GM21576 (cell line): ENCODE measurements around the gene OSBPL5.

ENCODE experiments used
- ATAC-seq: cut with Tn5 transposase; IDR thresholded peaks from one replicate; pipeline ENCODE4 v1.9.1; 2021; ENCODE audit warnings: mild to moderate bottlenecking, moderate library complexity; ENCODE audit not compliant: unreplicated experiment

OSBPL5 gene

GRCh38 chr11:3105791-3106735, 59.0 kb downstream of the OSBPL5 start:
- ATAC-seq = no peak

GRCh38 chr11:3104961-3105790, 59.9 kb downstream of the OSBPL5 start:
- no peak for ATAC-seq

- ATAC-seq = no peak
Observed at GRCh38 chr11:3104051-3104714, 60.9 kb downstream of the OSBPL5 start.

- ATAC-seq = no peak
Observed at GRCh38 chr11:3103076-3103475, 62.0 kb downstream of the OSBPL5 start.

GRCh38 chr11:3102641-3102921, 62.5 kb downstream of the OSBPL5 start:
- ATAC-seq = no peak

- no peak for ATAC-seq
Observed at GRCh38 chr11:3101921-3102640, 63.0 kb downstream of the OSBPL5 start.

- no peak for ATAC-seq
Observed at GRCh38 chr11:3099178-3099577, 65.9 kb downstream of the OSBPL5 start.

- ATAC-seq = no peak
Observed at GRCh38 chr11:3096909-3097530, 68.1 kb downstream of the OSBPL5 start.

- no peak for ATAC-seq
Observed at GRCh38 chr11:3095712-3096361, 69.3 kb downstream of the OSBPL5 start.

GRCh38 chr11:3094223-3094824, 70.8 kb downstream of the OSBPL5 start:
- ATAC-seq = no peak

GRCh38 chr11:3093281-3094191, 71.6 kb downstream of the OSBPL5 start:
- no peak for ATAC-seq

- ATAC-seq = no peak
Observed at GRCh38 chr11:3092603-3093141, 72.4 kb downstream of the OSBPL5 start.

- ATAC-seq = peak; percentile 68
Observed at GRCh38 chr11:3091846-3092602, 73.1 kb downstream of the OSBPL5 start.

- ATAC-seq = no peak
Observed at GRCh38 chr11:3091081-3091845, 73.8 kb downstream of the OSBPL5 start.

- no peak for ATAC-seq
Observed at GRCh38 chr11:3090096-3090901, 74.8 kb downstream of the OSBPL5 start.
